GM19240 (cell line): Measurements from ENCODE around the gene FAXDC2.
"Not testable (repeated sequence)": the region's sequence is repeated elsewhere in the genome, so short reads cannot be mapped to it uniquely, and the experiment has no call there.

Source experiments
- DNase-seq: peaks from one replicate; pipeline ENCODE4 v3.0.0; 2011; ENCODE audit warnings: low spot score; ENCODE audit not compliant: insufficient read length

Gene FAXDC2

GRCh38 chr5:154830596-154830995 is 19.8 kb downstream of the FAXDC2 start:
- no peak for DNase-seq

GRCh38 chr5:154830219-154830595 is 20.2 kb downstream of the FAXDC2 start:
- no peak for DNase-seq

GRCh38 chr5:154829589-154830218 is 20.7 kb downstream of the FAXDC2 start:
- DNase-seq: no peak

GRCh38 chr5:154829181-154829588 is 21.2 kb downstream of the FAXDC2 start:
- no peak for DNase-seq

- DNase-seq: no peak
Measured at GRCh38 chr5:154824070-154824469, 26.3 kb downstream of the FAXDC2 start.

GRCh38 chr5:154823605-154824004 is 26.8 kb downstream of the FAXDC2 start:
- DNase-seq: no peak

GRCh38 chr5:154822896-154823295 is 27.5 kb downstream of the FAXDC2 start:
- not testable (repeated sequence) for DNase-seq

GRCh38 chr5:154820383-154820782 is 30.0 kb downstream of the FAXDC2 start:
- no peak for DNase-seq

GRCh38 chr5:154819546-154819945 is 30.9 kb downstream of the FAXDC2 start:
- no peak for DNase-seq

- no peak for DNase-seq
Measured at GRCh38 chr5:154818471-154819116, 31.8 kb downstream of the FAXDC2 start.

- DNase-seq: no peak
Measured at GRCh38 chr5:154817815-154818214, 32.6 kb downstream of the FAXDC2 start.

- no peak for DNase-seq
Measured at GRCh38 chr5:154816891-154817492, 33.4 kb downstream of the FAXDC2 start.

- no peak for DNase-seq
Measured at GRCh38 chr5:154815684-154816247, 34.6 kb downstream of the FAXDC2 start.

GRCh38 chr5:154815025-154815424 is 35.4 kb downstream of the FAXDC2 start:
- no peak for DNase-seq

GRCh38 chr5:154813736-154814135 is 36.7 kb downstream of the FAXDC2 start:
- DNase-seq: no peak

GRCh38 chr5:154813158-154813557 is 37.2 kb downstream of the FAXDC2 start:
- no peak for DNase-seq

GRCh38 chr5:154811653-154812465 is 38.5 kb downstream of the FAXDC2 start:
- DNase-seq: peak; percentile 28

- no peak for DNase-seq
Measured at GRCh38 chr5:154811239-154811638, 39.2 kb downstream of the FAXDC2 start.

- no peak for DNase-seq
Measured at GRCh38 chr5:154806176-154806575, 44.2 kb downstream of the FAXDC2 start.

- no peak for DNase-seq
Measured at GRCh38 chr5:154802050-154802449, 48.4 kb downstream of the FAXDC2 start.

GRCh38 chr5:154801083-154801482 is 49.3 kb downstream of the FAXDC2 start:
- DNase-seq: no peak

GRCh38 chr5:154800582-154800981 is 49.8 kb downstream of the FAXDC2 start:
- DNase-seq: no peak
